Glomerular endothelial cell (primary cell): ENCODE results near the gene RTP3. TPM values are rescaled to one million over a fixed set of nuclear protein-coding genes. Genes with fewer than 3 reads are reported as not detected.

ENCODE experiments used
- DNase-seq: peaks from one replicate; pipeline ENCODE4 v3.0.0-alpha.2; 2011; ENCODE audit warnings: low read depth, low spot score; ENCODE audit errors: extremely low read depth
- total RNA-seq: library from RNA; depleted of rRNA; stranded (reverse); fragments of >200 nt; gene quantifications from 2 replicates; pipeline ENCODE4 v1.2.3, GENCODE V29; 2015

Gene RTP3
- total RNA-seq, result not detected in 2 replicates

GRCh38 chr3:46497556-46498265 lies at the start of gene RTP3:
RTP3 (plus strand) TSS chr3:46497976; CDS start chr3:46498063, 87 bp downstream.
- no peak for DNase-seq

GRCh38 chr3:46448721-46449120 lies 49.1 kb upstream of the RTP3 start:
- DNase-seq, result no peak

DNA sequence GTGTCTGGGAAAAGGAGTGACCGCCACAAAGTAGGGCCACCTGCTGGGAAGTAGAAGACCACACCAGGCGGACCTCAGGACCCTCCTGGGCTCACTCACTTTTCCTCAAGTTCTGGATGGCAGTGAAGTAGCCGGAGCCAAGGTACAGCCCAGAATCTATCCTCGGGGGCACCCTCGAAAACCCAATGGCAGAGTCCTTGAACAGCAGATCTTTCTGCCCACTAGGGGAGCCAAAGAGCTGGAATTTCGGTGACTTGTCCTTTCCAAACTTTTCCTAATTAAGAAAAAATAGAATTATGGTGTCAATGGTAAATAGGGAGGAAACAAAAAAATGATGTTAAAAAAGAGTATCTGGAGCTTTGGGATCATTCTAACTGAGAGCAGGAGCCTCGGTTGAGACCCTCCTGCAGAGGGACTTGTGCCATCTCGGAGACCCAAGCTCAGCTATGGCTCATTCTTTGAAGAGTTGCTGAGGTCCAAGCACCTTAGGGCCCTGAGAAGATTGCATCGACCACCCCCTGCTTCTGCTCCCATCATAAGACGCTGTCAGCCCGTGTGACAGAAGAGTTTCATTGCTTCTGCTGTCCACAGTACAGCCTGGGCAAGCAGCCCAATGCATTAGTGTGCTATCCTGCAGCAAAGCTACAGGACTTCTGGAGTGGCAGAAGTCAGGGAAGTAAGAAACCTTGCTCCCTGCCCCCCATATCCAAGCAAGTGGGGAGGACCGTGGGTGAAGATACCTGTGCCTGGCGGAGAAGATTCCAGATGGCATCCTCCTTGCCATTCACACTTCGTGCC lies 47.8 kb upstream of the RTP3 start:
- DNase-seq, result no peak

DNA sequence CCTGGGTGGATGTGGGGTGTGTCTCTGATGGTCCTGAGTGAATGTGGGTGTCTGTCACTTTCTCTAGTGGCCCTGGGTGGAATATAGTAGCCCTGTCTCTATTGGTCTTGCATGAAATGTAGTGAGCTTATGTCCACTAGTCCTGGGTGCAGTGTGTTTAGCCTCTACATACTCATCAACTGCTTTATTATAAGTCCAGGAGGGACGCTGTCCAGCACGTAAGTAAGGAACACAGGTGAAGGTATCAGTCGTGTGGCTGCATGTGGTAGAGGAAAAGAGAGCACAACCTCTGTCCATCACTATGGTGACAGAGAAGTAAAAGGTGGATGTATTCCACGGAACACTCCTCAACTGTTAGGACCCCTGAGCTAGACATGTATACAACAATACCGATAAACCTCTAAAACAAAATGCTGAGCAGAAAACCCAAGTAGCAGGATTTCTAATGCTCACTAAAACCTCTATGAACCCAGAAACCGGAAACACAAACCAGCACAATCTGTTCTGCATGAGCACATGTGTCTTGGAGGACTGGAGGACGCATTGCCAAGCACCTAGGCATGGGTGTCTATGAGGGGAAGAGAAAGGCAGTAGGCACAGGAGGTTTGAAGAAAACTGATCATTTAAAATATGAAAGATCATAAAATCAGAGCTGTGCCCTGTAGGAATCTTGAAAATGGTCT lies 44.1 kb upstream of the RTP3 start:
- no peak for DNase-seq

- DNase-seq, result no peak
Observed at GRCh38 chr3:46454209-46454595, 43.6 kb upstream of the RTP3 start.

- DNase-seq, result no peak
Observed at GRCh38 chr3:46454606-46455005, 43.2 kb upstream of the RTP3 start.

DNA sequence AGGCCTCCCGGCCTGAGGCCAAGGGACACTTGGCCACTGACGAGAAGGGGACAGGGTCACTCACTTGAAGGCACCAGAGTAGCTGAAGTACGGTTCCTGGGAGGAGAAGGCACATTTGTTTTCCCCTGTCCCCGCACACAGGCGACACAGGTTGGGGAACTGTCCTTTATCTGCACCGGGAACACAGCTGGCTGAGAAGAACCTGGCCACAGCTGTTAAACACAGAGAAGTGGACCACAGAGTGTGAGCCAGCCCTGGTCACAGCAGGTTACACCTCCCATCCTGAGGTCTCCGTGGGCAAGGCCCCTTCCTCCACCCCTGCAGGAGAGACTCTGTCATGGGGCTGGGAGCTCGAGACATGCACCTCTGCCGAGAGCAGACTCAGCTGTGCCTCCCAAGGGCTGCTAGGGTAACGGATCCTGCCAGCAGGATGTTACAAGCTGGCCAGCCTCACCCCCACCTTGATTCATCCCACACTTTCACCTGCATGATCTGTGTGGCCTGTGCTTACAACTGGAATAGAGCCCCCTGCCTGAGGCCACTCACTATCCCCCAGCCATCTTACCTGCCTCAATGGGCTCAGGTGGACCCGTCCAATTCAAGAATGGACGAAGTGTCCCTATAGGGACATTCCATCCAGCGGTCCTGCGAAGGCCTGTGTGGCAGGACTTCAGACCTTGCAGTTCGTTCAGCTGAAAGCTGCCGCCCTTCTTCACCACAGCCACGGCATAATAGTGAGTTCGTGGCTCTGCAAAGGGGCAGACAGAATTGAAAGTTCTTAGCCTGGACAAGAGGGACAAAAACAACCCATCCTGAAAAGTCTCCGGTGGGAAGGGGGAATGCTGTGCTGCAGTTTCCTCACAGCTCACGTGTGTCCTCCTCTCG lies 42.3 kb upstream of the RTP3 start:
- DNase-seq, result no peak

DNA sequence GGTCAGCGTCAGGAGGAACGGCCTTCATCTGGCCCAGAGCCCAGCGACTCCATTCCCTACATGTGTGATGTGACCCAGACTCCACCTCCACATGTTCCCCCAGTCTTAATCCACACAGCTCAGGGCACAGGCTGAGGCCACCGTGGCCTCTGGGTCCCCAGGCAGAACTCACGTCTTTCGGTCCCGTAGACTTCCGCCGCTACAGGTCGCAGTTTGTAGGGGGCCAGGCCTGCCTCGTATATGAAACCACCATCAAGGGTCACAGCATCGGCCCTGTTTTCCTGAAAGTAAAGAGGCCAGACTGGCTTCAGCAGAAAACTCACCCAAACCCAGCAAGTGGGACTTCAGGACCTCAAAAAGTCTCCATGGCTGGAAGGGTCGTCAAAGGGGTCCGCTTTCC lies 41.7 kb upstream of the RTP3 start:
- DNase-seq, result no peak

DNA sequence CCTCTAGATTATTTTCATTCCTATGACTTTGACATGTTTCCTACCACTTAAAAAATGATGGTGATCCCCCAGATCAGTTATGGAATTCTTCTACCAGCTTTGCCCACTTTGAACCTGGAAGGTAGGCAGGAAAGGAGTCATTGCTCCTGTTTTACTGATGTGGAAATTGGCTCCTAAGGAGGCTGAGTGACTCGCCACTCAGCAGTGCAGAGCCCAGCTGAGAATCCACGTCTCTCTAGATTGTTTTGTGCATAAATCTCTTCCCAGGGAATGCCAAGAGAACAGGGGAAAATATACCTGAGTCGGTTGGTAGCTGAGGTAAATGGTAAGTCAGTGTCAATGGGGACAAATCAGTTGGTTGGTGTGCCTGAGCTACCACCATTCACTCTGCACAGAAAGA lies 37.7 kb upstream of the RTP3 start:
- DNase-seq, result no peak

DNA sequence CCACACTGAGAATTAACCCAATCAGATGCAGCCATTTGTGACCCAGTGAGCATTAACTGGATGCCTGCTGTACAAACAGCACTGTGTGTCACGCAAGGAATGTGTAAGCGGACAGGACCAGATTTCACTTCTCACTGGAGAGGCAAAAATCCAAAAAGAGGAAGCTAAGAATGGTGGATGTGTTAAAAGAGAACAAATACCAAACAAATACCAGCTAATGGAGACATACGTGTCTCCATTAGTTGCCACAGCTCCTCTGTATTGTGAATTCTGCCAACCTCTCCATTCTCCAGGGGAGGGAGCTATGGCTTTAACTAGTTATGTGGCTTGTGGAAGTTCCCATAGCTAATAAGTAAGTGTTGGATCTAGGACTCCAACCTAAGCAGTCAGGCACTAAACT lies 35.7 kb upstream of the RTP3 start:
- no peak for DNase-seq

DNA sequence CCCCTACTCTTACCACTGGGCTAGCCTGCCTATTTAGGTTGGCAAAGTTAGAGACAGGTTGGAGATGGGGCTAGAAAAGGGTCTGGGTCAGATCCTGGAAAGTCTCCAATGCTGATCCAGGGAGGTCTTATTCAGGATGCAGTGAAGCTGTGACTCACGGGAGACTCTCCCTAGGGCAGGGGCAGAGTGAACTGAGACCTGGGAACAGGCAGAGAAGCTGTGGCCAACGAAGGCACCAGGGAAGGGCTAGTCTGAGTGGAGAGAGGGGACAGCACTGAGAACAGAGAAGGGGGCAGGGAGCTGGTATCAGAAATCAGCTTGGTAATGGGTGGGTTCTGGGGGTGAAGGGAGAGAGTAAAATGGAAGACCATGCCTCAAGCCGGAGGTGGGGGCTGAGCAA lies 35.3 kb upstream of the RTP3 start:
- no peak for DNase-seq

GRCh38 chr3:46463120-46463867 lies 34.5 kb upstream of the RTP3 start:
- no peak for DNase-seq

- no peak for DNase-seq
Observed at GRCh38 chr3:46463868-46464241, 33.9 kb upstream of the RTP3 start.

- no peak for DNase-seq
Observed at GRCh38 chr3:46464326-46465195, 33.2 kb upstream of the RTP3 start, which contains the start of gene LTF. LTF (minus strand) TSS chr3:46464905; CDS start chr3:46464867, 38 bp downstream.

DNA sequence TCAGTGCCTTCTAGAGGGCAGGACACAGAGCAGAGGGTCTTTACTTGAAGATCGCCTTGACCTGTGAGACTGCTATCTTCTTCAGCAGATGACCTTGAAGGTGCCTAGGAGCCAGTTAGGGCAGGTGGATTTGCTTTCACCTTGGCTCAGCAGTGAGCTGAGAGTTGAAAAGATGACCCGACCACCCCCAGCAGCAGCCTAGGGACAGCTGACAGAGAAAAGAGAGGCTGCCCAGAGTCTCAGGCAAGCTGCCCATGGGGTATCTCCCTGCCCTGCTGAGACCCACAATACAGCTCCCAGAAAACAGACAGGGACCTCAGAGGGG lies 32.6 kb upstream of the RTP3 start:
- DNase-seq, result no peak

DNA sequence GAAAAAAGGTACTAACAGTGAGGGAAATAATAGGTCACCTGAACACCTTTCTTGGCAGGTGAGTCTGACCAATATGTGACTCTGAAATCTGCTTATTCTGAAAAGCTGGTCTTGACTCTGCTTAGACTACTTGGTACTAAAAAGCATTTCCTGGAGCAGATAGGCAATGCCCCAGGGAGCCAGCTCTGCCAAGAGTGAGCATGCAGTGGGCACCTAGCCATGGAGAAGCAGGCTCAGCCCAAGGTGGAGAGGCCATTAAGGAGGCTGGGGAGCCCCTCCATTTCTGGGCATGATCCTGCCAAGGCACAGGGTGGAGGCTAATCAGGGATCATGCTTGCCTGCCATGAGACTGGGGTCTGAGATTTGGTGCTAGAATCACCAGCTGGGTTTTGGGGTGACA lies 31.5 kb upstream of the RTP3 start:
- no peak for DNase-seq

- DNase-seq, result no peak
Observed at GRCh38 chr3:46466871-46467403, 30.8 kb upstream of the RTP3 start.

DNA sequence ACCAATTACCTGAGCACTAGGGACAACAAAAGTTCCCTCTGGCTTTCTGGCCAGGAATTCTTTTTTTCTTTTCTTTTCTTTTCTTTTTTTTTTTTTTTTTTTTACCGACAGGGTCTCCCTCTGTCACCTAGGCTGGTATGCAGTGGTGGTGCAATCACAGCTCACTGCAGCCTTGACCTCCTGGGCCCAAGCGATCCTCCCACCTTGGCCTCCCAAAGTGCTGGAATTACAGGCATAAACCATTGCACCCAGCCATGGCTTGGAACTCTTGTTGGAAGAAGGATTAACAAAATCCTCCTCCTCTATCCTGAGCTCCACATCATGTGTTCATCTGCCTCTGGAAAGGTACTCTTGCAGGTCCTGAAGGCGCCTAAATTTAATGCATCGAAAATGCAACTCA lies 30.2 kb upstream of the RTP3 start:
- DNase-seq, result no peak
